GM13976 (cell line): ENCODE measurements around the gene NOL4L.

ENCODE experiments used
- DNase-seq: peaks from one replicate; pipeline ENCODE4 v3.0.0; 2012; ENCODE audit warnings: low spot score
- CTCF ChIP-seq: IDR thresholded peaks from 2 replicates; pipeline ENCODE4 v1.5.1; 2012; ENCODE audit warnings: borderline replicate concordance, mild to moderate bottlenecking; ENCODE audit not compliant: insufficient read depth; ENCODE audit errors: extremely low read depth, missing control alignments, control extremely low read depth
- in situ Hi-C: fragments of 300-500 bp; cut with MboI; formaldehyde crosslinking; loops from one replicate; pipeline ENCODE4 v1.12.0; 2022; ENCODE audit warnings: low sequenced_read_pairs, mixed read lengths, inconsistent platforms; ENCODE audit not compliant: unreplicated experiment

The NOL4L gene

GRCh38 chr20:32524829-32525501 lies 60.2 kb downstream of the NOL4L start:
- in situ Hi-C loops = loop anchor here (5.0 kb wide), 1 partner anchor 127 kb away; no protein-coding TSS in a partner anchor
- DNase-seq = no peak
- no peak for TF ChIP-seq CTCF

GRCh38 chr20:32523613-32524213 lies 61.4 kb downstream of the NOL4L start:
- in situ Hi-C loops = loop anchor here (5.0 kb wide), 1 partner anchor 129 kb away; no protein-coding TSS in a partner anchor
- no peak for TF ChIP-seq CTCF
- no peak for DNase-seq

GRCh38 chr20:32522776-32523612 lies 62.1 kb downstream of the NOL4L start:
- TF ChIP-seq CTCF = no peak
- in situ Hi-C loops = loop anchor here (5.0 kb wide), 1 partner anchor 129 kb away; no protein-coding TSS in a partner anchor
- DNase-seq = no peak

- in situ Hi-C loops = loop anchor here (5.0 kb wide), 1 partner anchor 130 kb away; no protein-coding TSS in a partner anchor
- no peak for DNase-seq
- TF ChIP-seq CTCF = no peak
These were observed 62.7 kb downstream of the NOL4L start for GRCh38 chr20:32522526-32522775.

GRCh38 chr20:32521780-32522525 lies 63.2 kb downstream of the NOL4L start:
- in situ Hi-C loops = loop anchor here (5.0 kb wide), 1 partner anchor 130 kb away; no protein-coding TSS in a partner anchor
- TF ChIP-seq CTCF = peak; percentile 85
- peak; percentile 85 for DNase-seq

GRCh38 chr20:32520927-32521203 lies 64.3 kb downstream of the NOL4L start:
- no peak for DNase-seq
- in situ Hi-C loops = loop anchor here (5.0 kb wide), 1 partner anchor 131 kb away; no protein-coding TSS in a partner anchor
- TF ChIP-seq CTCF = no peak
